Left lobe of liver (tissue), 2 donors: ENCODE data around the gene IRF5. TPM values are rescaled to one million over a fixed set of nuclear protein-coding genes. Genes with fewer than 3 reads are reported as not detected.

Source experiments
- ATAC-seq: fragments of 200-7000 bp; cut with Tn5 transposase; one replicate; pipeline ENCODE4 v1.9.1; 2020; ENCODE audit warnings: mild to moderate bottlenecking, moderate library complexity
- DNase-seq: peaks from one replicate; pipeline ENCODE4 v3.0.0-alpha.2; 2020; ENCODE audit warnings: low spot score
- total RNA-seq: library from RNA; stranded (reverse); gene quantifications from one replicate; pipeline ENCODE4 v1.2.1, GENCODE V29; 2021
- donor health status: DM: no; HTN: no; CAD: no; lungs with moderate emphysema.
- donor health status: DM: no; HTN: yes; CAD: no.

IRF5 gene
- total RNA-seq, 1 donor from 2014 or later: 5.0 TPM

DNA sequence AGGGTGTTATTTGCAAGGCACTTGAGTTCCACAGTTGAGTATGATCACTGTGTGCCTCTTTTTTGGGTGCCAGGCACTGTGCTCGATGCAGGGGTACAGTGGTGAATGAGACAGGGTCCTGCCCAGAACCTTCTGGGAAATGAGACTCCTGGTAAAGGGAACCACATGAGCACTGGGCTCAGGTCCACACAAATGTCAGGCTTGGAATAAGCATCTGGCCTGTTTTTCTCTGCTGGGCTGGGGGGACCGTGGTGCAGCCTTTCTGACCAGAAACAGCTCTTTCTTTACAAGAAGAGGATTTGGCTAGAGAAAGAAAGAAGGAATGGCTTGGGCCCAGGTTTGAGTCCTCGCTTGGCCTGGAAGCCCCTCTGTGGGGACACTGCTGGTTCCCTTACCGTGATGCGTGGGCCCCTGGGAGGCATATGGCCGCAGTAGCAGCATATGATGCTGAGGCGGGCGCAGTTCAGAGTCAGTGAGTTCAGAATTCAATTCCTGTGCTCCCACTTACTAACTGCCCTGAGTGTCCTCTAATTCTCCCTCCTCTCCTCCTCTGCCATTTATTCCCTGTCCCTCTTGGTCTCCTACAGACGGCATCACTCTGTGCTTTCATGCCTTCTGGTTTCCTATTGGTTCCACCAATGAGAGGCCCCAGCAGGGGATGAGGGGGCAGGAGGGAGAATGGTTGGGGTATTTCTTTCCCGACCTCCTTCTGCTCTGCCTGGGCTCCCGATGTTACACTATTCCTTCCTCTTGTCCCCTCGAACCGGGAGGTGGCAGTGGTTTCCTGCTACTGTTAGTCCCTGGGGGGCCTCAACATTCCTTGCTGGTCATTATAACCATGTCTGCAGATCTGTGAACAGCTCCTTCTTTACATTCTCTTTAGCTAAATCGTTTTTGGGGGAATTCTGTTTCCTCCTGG, 17.6 kb upstream of the IRF5 start:
- ATAC-seq (no peak), DNase-seq (no peak)

DNA sequence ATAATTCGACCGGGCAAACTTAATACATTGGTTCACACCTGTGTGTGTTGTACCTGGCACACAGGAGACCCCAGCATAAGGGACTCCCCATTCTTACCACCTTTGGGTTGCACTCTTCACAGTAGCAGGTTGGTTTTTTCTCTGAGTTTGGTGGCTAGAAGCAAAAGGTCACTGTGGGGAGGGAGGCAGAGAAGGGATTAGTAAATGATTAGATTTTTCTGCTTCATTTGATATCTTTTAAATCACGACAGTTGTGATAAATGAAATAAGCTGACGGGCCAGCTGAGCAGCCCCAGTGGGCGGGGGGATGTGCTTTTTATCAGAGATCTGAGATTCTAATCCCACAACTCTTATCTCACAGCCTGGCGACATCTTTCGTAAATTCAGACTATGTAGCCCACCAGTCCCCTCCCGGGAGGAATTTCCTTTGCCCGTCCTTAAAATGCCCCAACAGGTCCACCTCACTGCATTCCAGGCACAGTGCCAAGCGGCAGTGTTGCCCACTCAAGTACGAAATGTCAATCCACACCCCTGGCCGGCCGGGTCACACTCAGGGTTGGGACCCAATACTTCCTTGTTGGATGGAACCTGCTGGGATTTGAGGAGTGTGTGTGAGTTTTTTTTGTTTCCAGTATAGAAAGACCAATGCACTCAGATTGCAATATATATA, 16.7 kb upstream of the IRF5 start:
- ATAC-seq (no peak), DNase-seq (no peak)

DNA sequence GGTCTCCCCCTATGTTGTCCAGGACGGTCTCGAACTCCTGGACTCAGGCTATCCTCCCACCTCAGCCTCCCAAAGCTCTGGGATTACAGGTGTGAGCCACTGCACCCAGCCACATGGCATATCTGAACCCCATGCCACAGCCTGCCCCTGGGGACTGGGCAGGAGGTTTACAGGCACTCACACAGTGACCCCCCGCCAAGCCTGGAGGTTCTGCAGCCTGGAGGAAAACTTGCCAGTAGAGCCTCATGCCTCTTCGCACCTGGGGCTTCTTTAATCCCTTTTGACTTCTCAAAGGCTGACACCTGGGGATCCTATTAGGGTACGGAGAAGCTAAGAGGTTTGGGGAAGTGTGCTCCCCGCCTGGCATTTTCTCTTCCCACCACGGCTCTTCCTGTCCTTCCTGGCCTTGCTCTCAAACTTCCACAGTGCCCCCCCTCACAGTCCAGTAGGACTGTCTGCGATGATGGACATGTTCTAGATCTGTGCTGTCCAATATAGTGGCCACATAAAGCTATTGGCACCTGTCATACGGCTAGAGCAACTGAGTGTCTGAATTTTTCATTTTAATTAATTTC, 15.8 kb upstream of the IRF5 start:
- no peak for DNase-seq
- no peak for ATAC-seq

DNA sequence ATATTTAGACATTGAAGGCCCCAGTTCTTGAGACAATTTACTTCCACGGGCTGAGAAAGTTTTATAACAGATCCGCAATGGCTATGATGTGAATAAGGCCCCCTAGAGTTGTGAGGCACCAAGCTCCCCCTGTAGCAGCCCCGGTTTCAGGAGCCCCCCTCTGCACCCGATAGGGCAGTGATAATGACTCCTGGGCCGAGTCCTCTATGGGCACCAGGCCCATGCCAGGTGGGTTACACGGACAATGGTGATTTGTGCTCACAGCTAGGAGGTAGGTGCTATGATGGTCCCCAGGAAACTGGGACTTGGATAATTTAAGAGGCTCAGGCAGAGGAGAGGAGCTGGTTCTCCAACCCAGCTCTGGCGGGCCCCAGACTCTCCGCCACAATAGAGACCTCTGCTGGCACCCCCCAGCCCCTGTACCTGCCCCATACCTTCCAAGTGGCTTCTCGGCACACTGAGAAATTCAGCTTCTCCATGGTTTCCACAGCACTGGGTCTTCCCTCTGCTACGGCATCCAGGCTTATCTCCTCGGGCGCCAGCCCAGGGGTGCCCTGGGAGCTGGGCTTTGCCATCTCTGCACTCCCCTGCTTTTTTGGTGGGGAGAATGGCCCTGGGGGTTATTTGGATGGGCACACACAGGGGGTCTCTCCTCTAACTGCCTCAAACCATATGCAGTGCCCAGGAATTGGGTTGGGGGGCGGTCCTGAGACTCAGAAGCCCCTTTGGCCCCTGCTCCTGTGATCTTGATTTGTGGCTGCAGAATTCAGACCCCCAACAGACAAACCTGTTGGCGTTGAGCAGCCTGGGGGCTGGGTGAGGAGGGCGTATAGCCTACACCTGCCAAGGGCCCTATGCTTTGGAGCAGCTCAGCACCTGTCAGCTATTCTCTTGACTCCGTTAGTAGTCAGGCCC, 15.0 kb upstream of the IRF5 start:
- ATAC-seq: no peak
- DNase-seq: no peak

DNA sequence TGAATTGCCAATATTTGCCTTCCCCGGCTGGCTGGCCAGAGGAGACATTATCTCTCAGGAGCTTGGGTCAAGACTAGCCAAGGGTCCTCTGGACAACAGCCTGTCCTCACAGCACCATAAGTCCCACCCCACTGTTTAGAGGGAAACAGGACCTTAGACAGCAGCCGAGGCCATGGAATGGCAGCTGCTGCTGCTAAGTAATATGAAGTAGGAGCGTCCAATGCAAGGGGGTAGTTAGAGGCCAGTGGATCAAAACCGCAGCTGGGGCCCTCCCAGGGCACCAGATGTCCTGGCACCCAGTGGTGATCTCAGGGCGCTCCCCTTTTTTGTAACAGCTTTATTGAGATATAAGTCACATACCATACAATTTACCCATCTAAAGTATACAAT, 14.3 kb upstream of the IRF5 start:
- ATAC-seq (no peak), DNase-seq (no peak)

DNA sequence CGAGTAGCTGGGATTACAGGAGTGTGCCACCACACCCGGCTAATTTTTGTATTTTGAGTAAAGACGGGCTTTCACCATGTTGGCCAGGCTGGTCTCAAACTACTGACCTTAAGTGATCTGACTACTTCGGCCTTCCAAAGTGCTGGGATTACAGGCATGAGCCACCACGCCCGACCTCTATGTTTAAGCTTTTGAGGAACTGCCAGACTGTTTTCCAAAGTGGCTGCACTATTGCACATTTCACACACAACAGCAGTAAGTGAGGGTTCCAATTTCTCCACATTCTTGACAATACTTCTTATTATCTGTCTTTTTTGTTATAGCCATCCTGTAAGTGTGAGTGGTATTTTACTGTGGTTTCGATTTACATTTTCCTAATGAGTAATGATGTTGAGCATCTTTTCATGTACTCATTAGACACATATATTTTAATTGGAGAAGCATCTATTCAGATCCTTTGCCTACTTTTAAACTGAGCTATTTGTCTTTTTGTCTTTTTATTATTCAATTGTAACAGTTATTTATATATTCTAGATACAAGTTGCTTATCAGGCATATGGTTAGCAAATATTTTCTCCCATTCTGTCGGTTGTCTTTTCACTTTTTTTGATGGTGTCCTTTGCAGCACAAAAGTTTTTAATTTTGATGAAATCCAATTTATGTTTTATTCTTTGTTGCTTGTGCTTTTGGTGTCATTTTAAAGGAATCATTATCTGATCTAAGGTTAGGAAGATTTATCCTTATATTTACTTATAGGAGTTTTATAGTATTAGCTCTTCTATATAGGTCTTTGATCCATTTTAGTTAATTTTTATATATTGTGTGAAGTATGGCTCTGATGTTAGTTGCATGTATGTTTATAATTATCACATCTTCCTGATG, 12.8 kb upstream of the IRF5 start:
- DNase-seq (no peak), ATAC-seq (no peak)

DNA sequence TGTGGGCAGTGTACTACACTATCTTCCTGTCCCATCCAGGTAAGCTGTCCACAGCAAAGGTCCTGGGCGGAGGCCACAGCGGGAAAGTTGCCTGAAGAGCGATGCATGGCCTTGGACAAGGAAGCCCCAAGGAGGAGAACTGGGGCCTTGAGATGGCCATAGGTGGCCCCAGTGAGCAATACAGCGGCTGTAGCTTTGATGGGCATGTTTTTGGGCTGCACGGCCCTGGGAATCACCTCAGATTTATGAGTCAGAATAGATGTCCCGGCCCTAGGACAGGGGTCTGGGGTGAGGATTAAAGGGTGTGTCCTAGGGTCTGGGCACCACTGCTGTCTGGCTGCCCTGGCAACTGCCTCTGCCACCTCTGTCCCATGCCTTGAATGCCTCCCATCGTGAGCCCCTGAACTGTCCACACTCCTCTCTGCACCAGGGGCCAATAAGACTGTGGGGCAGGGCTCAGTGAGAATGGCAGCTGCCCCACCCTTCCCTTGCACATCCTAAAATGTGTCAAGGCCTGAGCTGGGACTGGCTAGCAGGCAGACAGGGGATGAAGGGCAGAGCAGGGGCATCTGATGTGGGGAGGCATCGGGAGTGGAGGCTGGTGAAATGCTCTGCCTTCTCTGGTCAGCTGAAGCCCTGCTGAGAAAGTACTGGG, 9.4 kb upstream of the IRF5 start:
- ATAC-seq (no peak), DNase-seq (no peak)

DNA sequence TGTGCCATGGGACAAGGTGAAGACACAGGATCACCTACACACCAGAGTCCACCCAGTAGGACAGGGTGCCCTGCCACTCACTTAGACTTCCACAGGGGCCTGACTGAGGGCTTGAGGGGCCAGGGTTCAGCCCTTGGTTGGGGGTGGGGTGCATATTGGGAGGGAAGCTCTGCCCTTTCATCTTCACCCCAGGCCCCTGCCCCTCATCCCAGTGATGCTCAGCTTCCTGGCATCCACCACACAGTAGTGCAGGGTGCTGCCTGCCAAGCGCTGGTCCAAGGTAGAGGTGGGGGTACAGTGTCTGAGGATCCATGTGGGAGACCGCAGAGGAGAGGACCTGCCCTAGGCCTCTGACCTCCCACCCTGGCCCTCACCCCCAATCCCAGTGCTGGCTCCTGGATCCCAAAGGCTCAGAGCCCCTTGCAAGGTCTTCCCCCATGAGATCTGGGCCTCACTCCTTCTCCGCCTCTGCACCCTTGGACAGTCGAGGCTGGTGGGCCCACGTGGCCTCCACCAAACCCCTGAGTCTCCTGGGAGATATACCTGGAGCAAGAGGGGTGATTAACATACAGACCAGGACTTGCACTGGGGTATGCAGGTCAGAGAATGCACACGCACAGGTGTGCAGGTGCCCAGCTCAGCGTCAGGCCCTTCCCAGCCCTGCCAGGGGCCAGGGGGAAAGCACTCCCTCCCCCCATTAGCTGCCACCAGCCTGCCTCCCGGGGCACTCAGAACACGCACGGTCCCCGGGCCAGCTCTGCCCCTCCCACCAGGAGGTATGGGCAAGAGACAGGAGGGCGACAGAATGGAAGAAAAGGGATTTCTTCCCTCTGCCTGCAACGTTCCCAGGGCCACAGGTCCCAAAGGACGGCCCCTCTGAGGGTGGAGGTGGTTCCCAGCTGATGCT, 8.6 kb upstream of the IRF5 start:
- DNase-seq: no peak

DNA sequence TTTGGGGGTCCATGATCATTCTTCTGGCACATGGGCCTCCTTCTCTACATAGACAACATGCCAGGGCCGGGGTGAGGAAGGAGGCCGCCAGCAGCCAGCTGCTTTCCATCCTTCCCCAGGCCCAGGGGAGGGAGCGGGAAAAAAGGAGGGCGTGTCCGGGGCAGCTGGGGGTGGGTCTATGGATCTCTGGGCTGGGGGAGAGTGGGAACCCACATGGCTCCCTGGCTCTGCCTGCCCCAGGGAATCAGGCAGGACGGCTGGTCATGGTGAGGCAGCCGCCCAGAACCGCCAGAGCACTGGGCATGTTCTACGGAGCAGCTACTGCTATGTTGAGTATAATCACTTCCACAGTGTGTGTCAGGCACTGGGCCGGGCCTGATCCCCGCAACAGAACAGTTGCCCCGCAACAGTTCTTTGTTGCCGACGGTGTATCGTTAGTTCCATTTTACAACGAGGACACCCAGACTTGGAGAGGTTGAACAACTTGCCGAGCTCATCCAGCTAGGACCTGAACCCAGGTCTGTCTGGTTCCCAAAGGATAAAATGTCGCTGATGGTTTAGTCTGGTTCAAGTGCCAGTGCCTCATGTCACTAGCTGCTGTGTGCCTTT, 6.4 kb upstream of the IRF5 start:
- DNase-seq (no peak), ATAC-seq (no peak)

More for the DNA sequence above, 8.6 kb upstream of the IRF5 start:
- no peak for ATAC-seq

DNA sequence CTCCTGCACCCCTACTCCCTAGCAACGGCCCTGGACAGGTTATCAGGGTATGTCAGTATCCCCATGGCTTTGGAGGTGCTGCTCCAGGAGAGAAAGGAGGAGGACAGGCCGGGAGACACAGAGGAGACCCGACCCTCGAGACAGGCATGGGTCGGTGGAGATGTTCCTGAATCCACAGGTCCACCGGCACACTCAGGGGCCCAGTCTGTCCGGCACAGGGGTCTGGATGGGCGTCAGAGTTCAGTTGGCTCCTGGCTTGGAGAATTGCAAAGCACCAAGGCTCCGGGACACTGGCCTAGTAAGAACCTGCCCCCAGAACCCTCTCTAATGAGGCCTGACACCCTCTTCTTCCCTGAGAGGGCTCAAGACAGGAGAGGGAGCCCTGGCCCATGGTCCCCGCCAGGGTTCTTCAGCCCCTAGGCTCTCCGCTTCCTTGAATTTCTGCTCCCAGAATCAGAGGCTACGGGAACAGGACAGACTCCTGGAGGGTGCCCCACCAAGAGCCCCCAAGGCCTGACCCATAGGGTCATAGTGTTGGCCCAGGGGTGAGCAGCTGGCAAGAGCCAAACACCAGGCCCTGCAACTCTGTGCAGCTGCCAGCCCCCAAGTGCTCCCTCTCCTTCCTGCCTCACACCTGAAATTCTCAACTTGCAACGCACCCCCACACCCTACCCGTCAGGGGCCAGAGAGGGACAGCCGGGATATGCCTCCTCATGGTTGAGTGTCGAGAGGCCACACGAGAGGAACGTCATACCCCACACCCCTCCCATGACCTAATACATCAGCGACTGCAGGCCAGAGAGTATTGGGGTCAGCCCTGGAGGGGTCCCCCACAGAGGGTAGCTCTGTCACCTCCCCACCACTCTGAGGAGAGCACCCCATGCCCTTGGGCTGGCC, 5.5 kb upstream of the IRF5 start:
- ATAC-seq (no peak), DNase-seq (no peak)

DNA sequence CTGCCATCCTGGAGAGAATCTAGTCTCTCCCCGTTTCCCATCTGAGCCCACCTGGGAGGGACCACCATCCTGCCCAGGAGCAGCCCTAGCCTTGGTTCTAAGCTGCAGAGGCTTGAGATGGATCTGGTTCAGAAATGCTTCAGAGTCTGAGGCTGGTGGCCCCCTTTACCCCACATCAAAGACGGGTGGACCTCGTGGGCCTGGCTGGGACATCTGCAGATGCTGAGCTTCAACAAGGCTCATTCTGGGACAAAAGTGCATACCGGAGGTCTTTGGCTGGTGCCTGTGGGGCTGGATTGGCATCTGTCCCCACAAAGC, 4.9 kb upstream of the IRF5 start:
- no peak for DNase-seq
- ATAC-seq: no peak

DNA sequence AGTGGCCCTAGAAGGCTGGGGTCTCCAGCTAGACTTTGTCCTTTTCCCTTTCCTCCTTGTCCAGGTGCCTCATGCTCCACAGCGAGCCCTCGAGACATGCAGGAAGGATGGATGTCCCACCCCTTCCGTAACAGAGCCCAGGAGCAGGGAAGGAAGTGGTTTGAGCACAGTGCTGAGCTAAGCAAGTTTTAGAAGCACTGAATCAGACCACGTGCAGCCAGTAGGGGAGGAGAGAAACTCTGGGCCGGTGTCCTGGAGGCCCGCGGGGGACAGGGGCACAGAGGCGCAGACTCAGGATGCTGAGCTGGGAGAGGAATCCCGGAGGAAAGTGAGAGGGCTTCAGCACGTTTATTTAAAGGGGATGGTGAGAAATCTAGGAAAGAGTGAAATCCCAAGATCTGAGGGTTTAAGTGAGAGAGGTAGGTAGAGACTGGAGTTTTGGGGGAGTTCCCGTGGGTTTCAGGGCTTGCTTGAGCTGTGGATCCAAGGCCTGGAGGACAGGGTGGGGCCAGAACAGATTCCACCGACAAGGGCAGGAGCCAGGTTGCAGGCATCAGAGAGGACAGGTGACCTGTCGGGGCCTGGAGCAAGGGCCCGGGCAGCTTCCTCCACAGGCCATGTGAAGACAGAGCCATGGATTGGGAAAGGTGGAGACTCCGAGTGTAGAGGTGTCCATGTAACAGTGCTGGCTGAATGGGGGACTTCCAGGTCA, 4.4 kb upstream of the IRF5 start:
- no peak for DNase-seq
- no peak for ATAC-seq

DNA sequence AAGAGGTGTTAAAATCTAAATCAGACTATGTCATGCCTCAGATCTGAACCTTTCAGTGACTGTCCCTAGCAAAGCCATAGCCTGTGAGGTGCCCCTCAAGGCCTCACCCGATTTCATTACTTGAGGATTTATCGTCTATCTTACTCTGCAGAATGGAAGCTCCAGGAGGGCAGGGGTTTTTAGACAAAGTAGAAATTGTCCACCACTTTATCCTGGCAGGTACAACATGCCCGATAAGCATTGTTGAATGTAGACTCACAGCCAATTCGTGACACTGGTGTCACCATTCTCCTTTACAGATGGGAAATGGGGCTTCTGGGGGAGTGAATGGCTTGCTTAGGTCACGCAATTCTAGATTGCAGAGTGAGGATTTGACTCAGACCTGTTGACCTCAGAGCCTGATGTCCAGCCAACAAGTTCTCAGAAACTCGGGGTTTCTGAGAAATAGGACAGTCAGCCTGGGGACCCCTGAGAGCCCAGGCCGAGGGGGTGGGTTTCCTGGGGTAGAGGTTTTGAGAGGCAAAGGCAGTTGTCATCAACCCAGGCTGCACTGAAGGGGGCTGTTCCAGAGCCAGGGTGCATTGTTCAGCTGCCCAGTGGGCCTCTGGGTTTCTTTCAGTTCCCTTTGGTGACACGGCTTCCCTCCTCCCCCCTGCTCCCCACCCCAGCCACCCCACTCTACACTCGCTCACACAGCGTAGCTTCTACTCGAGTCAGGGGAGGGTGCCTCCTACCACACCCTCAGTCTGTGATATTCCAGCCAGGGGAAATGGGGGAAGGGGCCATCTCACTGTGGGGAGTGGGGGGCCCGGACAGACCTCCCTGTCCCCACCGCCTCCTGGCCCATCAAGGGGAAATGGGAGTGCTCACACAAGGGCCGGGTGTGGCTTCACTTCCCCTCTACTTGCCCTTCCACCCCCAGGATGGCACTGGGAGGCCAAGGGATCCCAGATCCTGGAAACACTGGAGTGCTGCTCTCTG, 3.1 kb upstream of the IRF5 start:
- DNase-seq (no peak), ATAC-seq (no peak)

DNA sequence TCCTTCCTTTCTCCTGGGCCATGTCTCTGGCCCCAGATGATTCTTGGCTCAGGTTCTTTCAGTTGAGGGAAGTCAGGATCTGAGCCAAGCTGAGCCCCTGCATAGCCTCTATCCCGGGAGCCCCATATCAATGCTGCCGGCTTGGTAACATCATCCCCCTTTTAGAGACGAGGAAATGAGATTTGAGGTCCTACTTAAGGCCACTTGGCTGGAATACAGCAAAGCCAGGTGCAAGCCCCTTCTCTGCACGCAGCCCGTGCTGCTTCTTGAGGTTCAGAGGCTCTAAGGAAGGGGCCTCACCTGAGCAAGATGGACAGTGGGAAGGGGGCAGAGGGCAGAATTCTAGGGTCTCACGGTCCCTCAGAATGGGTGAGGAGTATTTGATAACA, 2.4 kb upstream of the IRF5 start:
- DNase-seq (no peak), ATAC-seq (no peak)

DNA sequence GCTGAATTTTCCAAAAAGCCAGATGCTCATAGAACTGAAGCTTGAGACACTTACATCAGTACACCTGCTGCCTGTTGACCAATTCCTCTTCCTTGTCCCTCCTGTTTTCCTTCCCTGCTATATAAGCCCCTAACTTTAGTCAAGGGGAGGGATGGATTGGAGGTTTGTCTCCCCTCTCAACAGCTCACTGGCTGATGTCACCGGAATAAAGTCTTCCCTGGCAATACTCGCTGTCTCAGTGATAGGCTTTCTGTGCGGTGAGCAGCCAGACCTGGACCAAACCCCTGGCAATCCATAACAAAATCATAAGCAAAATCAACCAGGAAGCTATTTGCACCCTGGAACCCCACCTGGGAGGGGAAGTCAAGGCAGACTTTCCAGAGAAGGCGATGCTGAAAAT, 929 bp upstream of the IRF5 start:
- ATAC-seq (no peak), DNase-seq (no peak)
